Kidney glomerular epithelial cell (primary cell): ENCODE measurements around the gene CYP39A1.

Experiments
- DNase-seq: peaks from one replicate; lab custom pipeline; 2025; lab: John Stamatoyannopoulos, UW

The CYP39A1 gene

DNA sequence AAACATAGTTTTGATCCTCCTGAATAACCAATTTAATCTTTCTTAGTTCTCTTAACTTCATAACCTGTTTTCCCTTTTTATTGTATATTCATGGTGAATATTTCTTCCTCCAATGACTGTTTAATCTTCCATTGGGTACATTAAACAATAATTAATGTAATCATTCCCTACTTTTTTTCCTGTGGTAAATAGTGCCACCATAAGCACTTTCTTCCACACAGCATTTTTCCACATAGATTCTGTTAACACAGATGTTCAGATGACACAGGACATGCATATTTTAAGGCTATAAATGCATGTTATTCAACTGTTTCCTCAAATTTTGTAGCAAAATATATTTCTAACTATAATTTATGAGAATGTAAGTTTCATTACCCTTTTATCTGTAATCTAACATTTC is 61.9 kb downstream of the CYP39A1 start:
- no peak for DNase-seq

DNA sequence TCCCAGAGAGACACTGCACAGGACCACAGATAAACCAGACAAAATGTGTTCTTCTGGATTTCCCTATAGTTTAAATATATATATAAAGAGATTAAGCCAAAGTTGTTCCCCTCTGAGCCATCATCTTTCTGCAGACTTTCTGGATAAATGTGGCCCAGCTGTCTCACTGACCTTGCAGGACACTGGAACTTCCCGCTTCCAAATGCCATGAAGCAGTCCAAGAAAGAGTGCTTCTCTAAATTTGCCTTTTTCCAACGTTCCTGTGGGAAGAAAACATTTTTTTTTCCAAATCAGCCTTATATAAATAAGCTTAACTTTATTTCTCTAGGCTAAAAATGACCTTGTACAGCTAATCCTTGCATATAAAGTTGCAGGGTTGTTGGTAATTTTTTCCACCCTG is 65.7 kb downstream of the CYP39A1 start:
- DNase-seq: no peak

DNA sequence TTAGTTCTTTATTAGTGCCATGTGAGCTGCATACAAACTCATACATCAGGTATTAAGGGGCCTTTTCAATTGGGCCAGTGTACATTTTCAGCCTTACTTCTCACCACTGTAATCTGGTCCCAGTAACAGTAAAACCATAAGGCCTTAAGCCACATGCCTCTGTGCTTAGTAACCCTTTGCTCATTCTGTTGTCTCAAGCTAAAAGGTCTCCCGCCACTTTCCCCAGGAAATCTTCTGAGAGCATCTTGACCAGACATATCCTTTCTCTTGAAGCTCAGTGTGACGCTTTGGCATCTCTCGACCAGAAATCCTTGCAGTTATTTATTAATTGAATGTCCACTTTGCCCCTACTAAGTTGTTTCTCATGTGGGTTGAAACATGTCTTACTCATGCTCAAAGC is 68.0 kb downstream of the CYP39A1 start:
- no peak for DNase-seq

- no peak for DNase-seq
Observed at GRCh38 chr6:46583721-46584120, 68.9 kb downstream of the CYP39A1 start.

GRCh38 chr6:46583081-46583480 is 69.5 kb downstream of the CYP39A1 start:
- no peak for DNase-seq

DNA sequence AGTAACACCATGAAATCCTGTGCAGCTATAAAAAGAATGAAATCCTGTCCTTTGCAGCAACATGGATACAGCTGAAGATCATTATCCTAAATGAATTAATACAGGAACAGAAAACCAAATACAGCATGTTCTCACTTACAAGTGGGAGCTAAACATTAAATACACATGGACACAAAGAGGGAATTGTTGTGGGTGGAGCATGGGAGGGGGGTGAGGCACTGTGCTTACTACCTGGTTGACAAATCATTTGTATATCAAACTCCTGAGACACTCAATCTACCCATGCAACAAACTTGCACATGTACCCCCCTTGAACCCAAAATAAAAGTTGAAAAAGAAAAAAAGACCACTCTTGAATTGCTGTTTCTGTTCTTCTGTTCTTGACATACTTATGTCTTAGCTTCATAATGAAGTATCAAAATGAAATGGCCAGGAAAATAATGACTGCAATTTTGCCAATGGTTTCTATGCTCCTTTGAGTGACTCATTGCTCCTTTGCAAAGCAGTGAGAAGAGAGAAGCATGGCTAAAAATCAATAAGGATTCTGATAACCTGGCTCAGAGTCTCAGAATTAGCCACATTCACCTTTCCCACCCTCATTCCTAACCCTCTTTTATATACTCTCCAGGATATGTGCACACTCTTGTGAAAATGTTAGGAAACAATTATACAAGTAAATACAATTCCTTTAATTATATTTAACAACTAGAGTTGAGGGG is 71.0 kb downstream of the CYP39A1 start:
- DNase-seq: no peak

DNA sequence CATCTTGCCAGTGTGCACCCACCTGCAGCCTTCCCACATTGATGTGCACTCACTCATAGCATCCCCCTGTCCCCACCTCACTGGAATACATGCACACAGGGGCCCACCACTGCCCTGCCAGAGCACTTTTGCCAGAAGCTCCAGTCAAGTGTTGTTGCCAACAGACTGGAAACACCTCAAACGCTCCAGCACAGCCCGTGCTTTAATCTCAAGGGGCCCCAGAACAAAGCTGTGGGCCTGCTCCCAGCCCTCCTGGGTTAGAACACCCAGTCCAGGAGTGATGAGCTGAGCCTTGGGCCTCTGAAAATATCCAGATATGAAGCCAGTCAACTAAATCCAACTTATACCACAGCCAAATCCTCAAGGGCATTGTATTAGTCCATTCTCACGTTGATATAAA is 77.1 kb downstream of the CYP39A1 start:
- no peak for DNase-seq

DNA sequence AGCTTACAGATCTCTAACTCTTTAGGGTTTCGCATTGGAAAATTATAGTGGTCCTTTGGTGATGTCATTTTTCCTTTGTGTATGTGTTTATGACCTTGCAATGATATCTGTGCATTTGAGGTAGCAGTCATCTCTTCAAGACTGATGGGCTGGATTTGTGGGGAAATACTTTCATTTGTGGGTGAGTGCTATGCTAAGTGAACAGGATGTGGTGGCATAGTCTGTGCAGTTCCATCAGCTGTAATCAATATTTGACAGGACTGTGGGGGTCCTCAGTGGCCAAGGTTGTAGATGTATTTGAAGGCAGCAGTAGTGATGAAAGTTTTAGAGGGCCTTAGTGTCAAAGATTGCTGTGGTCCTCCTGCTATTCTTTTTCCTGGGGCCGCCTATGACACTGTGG is 79.5 kb downstream of the CYP39A1 start:
- no peak for DNase-seq

DNA sequence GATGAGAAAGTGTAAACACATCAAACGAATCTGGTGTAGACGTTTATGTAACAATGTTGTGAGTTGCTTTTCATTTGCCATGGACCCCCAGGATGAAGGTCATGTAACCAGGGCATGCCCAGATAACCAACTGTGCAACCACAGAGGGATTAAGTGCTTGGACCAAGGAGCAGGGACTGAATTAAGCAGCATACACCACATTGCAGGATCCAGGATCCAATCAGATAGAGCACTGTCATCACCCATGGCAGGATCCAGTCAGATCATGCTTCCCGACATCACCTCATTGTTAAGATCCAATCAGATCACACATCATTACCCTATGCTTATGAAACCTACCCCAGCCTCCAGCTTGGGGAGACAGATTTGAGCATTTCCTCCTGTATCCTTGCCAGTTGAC is 87.1 kb downstream of the CYP39A1 start:
- no peak for DNase-seq

- no peak for DNase-seq
Observed at GRCh38 chr6:46563924-46564323, 88.7 kb downstream of the CYP39A1 start.

DNA sequence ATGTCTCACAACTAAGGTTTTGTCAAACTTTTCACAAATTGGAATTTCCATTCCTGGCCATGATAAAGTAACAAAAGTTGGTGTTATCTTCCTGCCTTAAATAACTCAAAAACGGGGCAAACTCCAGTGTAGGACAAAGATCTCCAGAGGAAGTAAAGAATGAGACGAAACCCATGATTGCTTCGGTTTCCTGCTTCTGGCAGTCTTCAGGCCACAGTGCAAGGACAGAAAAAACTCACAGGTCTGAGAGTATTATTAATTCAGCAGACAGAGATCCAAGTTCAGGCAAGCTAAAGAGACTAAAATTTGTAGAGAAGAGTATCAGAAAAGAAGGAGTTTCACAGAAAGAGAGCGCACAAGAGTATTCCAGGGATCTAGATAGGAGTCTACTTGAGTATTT is 96.6 kb downstream of the CYP39A1 start:
- no peak for DNase-seq

- no peak for DNase-seq
Observed at GRCh38 chr6:46555129-46555528, 97.5 kb downstream of the CYP39A1 start.

DNA sequence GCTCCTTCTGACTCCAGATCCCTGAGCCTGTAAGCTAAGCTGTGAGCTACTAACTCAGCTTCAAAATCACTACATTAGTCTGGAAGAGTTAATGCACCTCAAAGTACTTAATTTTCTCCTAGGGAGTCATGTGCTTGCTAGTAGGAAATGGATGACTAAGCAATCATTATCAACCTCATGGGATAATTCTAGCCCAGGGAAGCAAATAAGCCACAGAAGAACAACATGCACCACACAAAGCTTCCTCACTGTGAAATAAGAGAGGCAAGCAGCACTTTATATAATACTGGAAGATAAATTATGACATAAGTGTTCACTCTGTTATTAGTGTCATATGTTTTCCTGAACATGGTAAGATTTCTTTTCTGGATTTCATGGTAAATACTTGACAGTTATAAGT is 103.5 kb downstream of the CYP39A1 start:
- no peak for DNase-seq

DNA sequence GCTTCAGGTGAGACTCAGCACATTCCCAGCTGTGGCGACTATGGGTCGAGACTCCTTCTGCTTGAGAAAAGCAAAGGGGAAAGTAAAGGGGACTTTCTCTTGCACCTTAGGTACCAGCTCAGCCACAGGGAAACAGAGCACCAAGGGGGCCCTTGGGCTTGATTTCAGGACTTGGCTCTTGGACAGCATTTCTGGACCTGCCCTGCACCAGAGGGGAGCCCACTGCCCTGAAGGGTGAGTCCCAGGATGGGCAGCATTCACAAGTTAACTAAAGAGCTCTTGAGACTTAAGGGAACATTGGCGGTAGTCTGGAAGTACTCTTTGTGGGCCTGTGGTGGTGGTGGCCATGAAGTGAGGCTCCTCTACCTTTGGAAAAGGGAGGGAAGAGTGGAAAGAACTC is 111.1 kb downstream of the CYP39A1 start:
- no peak for DNase-seq

GRCh38 chr6:46539866-46540265 is 112.8 kb downstream of the CYP39A1 start:
- no peak for DNase-seq

DNA sequence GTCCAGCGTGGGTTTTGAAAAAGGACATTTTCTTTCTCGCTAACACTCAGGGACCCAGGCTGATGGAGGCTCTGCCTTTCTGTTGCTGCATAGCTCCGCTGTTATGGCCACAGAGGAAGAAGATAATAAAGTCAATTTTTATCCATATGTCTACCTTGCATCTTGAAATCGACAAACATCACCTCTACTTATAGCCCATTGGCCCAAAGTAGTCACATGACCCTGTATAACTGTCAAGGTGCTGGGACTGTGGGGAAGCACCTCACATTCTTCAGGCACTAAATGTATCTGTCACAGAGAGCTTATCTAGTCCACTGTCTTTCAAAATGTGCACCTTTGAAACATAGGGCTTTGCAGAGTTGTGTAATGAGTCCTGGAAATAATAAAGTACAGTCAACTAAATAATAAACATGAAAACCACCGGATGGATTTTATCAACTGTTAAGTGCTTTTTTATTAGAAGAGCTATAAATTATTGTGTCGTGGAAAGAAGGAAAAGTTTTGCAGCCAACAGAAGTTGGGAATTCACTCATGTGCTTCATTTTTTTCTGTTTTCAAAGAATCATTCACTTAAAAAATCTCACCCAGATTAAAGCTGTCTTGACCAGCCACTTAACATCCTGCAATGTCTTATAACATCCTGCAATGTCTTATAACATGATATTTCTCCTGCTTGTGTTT is 113.7 kb downstream of the CYP39A1 start:
- DNase-seq: no peak

DNA sequence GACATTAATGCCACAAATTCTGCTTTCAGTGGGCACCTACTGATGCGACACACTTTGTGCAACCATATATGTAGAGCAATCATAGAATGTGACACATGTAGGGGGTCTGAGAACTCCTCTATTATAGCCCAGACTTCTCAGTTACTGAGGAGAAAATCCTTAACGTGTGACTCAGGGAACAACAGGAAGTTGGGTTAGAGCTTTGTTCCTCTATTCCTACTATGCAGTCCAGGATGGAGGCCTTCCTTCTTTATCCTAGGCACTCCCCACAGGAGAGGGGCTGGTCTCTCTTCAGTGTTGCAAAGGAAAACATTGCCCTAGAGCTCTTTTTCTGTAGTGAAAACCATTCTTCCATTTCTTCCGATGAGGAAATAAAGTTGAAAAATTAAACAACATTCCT is 121.7 kb downstream of the CYP39A1 start:
- DNase-seq: no peak

DNA sequence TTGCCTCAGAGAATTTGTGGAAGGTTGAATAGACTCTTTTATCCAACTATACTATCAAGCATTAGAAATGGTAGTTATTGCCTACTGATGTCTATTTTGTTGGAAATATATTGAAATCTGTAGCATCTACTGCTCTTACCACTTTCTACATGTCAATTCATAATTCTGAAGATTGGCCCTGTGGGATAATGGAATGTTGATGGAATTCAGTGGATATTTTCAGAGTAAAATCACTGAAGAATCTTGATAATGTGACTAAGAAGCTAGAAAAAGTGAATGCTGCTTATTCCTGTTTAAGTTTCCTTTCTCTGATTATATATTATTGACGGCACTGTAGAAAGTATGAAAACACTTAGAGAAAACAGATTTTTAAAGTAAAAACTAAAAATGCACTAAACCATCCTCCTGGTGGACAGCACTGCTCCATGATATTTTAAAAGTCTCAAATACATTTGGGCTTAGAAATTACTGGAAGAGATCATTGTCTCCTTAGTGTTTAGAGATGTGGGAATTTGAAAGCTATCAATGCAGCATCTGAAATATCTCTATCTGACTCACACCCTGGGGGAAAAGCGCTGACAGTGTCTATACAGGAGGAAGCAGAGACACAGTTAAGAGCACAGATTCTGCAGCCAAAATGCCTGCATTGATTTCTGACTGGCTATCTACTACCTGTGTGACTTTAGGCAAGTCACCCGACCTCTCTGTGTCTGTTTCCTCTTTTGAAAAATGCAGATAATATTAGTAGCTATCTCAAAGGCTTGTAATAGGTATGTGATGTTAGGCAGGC is 123.5 kb downstream of the CYP39A1 start:
- DNase-seq: no peak

GRCh38 chr6:46526607-46527006 is 126.0 kb downstream of the CYP39A1 start:
- DNase-seq: no peak

- no peak for DNase-seq
Observed at GRCh38 chr6:46525583-46525982, 127.0 kb downstream of the CYP39A1 start.

GRCh38 chr6:46521464-46521971 is 131.1 kb downstream of the CYP39A1 start:
- no peak for DNase-seq

DNA sequence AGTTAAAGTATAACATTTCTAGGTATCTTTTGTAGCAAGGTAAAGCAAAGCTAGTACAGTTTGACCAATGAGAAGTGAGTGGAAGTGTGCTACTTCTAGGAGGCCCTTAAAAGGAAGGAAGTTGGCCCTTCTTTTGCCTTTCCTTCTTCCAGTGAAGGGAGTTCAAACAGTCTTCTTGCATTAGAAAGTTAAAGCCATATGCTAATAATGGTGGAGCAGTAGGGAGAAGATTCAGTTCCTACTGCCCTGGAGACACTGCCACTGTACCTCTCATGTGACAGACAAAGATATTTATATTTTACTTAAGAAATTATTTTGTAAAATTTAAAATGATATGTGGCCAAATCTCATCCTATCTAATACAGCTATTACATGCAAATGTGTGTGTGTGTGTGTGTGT is 135.4 kb downstream of the CYP39A1 start:
- DNase-seq: no peak

DNA sequence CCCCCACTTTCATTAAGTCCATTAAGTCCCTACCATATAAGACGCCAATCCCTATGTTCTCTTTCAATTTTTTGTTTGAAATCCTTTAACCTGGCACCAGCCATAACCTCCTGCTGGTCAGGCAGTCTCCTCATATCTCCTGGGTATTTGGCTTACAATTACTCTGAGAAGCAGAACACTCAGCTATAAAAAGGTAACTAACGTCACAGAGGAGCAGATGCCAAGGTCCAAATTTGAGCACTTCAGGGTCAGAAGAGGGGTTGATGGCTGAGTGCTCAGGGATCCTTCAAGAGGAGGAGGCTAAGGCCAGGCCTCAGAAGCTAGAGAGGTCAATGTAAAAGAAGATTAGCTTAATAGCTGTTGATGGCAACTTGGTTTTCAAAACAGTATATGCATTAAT is 139.1 kb downstream of the CYP39A1 start:
- DNase-seq: no peak
